ENCODE measurements around the gene SYCP3. TPM values are rescaled to one million over a fixed set of nuclear protein-coding genes. Genes with fewer than 3 reads are reported as not detected.

SYCP3 gene
- 0.03 and 0.04 TPM in 2 replicates for total RNA-seq (2014; rRNA removed; shearing (Covaris generic))

DNA sequence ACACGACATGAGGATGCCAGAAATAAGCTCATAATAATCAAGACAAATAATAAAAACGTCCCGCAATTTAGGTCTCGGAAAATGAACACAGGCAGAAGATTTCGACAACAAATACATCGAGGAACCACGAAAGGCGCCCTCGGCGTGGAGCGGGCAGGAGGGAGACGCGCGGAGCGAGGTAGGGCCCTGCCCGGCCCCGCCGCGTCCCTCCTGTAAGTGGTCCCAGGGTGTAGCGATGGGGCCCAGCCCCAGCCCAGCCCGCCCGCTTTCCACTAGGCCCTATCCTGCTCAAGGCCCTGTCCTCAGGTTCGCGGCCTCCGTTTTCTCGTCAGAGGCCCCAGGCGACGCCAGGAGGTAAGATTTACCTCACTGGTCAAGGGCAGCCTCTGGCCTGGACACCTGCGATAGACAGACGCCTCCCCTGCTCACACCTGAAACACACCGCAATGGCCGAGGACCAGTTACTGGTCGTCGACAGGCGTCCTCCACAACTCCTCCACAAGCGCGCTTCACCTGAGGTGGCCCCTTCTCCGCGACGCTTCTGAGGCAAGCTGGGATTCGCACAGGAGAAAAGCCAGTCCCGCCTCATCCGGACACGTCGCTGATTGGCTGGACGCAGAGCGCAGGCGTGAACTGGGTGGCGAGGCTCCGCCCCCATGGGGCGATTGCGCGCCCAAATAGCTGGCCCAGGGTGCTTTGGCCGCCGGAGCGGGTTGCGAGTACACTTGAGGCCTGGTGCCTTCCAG lies at the start of gene SYCP3:
Gene SYCP3, minus strand, starts transcription at position 543 of the 746 bp plus-strand sequence. CDS start 1,527 bp downstream, outside the sequence.
- H3K36me3 ChIP-seq, result no peaks in the 10 kb centered on the region
- H3K4me3 ChIP-seq, result no peak within 1 kb of the TSS
- H3K4me1 ChIP-seq, result no peaks in the 10 kb centered on the region
- no peak within 1 kb of the TSS for H3K27ac ChIP-seq
- DNase-seq, result no peak
- H3K27me3 ChIP-seq, result no peaks in the 10 kb centered on the region
- H3K9me3 ChIP-seq (replicated peaks), result no peaks in the 10 kb centered on the region

GRCh38 chr12:101785671-101786070 lies 46.4 kb upstream of the SYCP3 start:
- H3K27ac ChIP-seq, result no peak overlapping the region
- no peaks in the 10 kb centered on the region for H3K9me3 ChIP-seq (replicated peaks)
- no peak overlapping the region for H3K4me3 ChIP-seq
- no peaks in the 10 kb centered on the region for H3K4me1 ChIP-seq
- H3K36me3 ChIP-seq, result no peaks in the 10 kb centered on the region
- H3K27me3 ChIP-seq, result no peaks in the 10 kb centered on the region
- no peak for DNase-seq

DNA sequence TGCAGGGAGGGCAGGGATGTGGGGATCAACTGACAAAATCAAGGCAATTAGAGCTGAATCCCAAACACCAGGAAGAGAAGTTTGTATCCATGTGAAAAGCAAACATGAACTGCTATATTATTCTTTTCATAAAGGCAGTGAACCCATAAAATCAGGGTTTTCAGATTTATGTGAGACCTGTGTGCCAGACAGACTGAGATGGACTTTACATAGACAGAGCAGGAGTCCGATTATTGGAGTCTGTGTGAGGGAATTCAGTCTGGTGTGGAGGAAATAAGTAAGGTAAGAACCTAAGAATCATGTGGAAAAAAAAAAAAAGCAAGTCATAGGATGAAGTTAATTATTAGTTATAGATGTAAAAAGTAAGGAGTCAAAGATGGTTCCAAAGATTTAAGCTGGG lies 45.1 kb upstream of the SYCP3 start:
- no peaks in the 10 kb centered on the region for H3K36me3 ChIP-seq
- no peaks in the 10 kb centered on the region for H3K9me3 ChIP-seq (replicated peaks)
- H3K27ac ChIP-seq, result no peak overlapping the region
- H3K4me3 ChIP-seq, result no peak overlapping the region
- no peaks in the 10 kb centered on the region for H3K4me1 ChIP-seq
- no peak for DNase-seq
- H3K27me3 ChIP-seq, result no peaks in the 10 kb centered on the region

GRCh38 chr12:101783838-101784237 lies 44.6 kb upstream of the SYCP3 start:
- no peaks in the 10 kb centered on the region for H3K36me3 ChIP-seq
- H3K4me3 ChIP-seq, result no peak overlapping the region
- no peaks in the 10 kb centered on the region for H3K27me3 ChIP-seq
- no peaks in the 10 kb centered on the region for H3K9me3 ChIP-seq (replicated peaks)
- H3K27ac ChIP-seq, result no peak overlapping the region
- H3K4me1 ChIP-seq, result no peaks in the 10 kb centered on the region
- no peak for DNase-seq

- Histone ChIP-seq H3K27ac (no peak overlapping the region), H3K4me3 (no peak overlapping the region), H3K27me3 (no peaks in the 10 kb centered on the region), H3K36me3 (no peaks in the 10 kb centered on the region), H3K9me3 (replicated peaks) (no peaks in the 10 kb centered on the region), H3K4me1 (no peaks in the 10 kb centered on the region)
- no peak for DNase-seq
Measured at GRCh38 chr12:101783150-101783549, 43.9 kb upstream of the SYCP3 start.

- Histone ChIP-seq H3K4me3 (no peak overlapping the region), H3K9me3 (replicated peaks) (no peaks in the 10 kb centered on the region), H3K36me3 (no peaks in the 10 kb centered on the region), H3K4me1 (no peaks in the 10 kb centered on the region), H3K27me3 (no peaks in the 10 kb centered on the region), H3K27ac (no peak overlapping the region)
- no peak for DNase-seq
Measured at GRCh38 chr12:101782273-101782731, 43.0 kb upstream of the SYCP3 start.

- Histone ChIP-seq H3K9me3 (replicated peaks) (no peaks in the 10 kb centered on the region), H3K4me3 (no peak overlapping the region), H3K27ac (no peak overlapping the region), H3K36me3 (no peaks in the 10 kb centered on the region), H3K4me1 (no peaks in the 10 kb centered on the region), H3K27me3 (no peaks in the 10 kb centered on the region)
- DNase-seq, result no peak
Measured at GRCh38 chr12:101781834-101782233, 42.6 kb upstream of the SYCP3 start.

DNA sequence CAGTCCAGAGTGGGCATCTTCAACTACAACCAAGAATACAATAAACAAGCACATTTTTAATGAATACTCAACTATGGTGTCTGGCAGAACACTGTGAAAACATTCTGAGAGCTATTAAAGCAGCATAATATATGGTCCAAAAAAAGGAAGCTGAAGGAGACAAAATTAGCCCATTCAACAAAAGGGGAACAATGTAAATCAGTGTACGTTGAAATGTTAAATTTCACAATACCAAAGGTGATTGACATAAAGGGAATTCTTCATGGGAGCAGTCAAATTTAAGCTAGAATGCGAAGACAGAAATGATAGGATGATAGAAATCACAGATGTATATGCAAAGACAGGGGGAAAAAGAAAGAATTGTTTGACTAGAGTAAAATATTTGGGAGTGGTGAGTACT lies 41.3 kb upstream of the SYCP3 start:
- Histone ChIP-seq H3K36me3 (no peaks in the 10 kb centered on the region), H3K9me3 (replicated peaks) (no peaks in the 10 kb centered on the region), H3K27me3 (no peaks in the 10 kb centered on the region), H3K4me3 (no peak overlapping the region), H3K27ac (no peak overlapping the region), H3K4me1 (no peaks in the 10 kb centered on the region)
- DNase-seq, result no peak

DNA sequence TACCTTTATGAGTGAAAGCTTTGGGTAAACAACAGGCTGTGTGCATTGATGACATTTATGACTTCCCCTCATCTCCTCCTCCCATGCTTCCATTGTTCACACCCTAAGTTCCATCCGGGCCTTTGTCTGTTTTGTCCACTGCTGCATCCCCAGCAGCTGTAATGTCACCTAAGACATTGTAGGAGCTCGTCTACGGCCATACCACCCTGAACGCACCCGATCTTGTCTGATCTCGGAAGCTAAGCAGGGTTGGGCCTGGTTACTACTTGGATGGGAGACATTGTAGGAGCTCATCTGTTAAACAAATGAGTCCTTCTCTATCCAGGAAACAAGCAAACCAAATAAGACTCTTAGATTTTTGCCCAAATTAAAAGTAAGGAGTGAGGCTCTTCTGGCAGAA lies 40.4 kb upstream of the SYCP3 start:
- Histone ChIP-seq H3K27me3 (no peaks in the 10 kb centered on the region), H3K36me3 (no peaks in the 10 kb centered on the region), H3K4me3 (no peak overlapping the region), H3K4me1 (no peaks in the 10 kb centered on the region), H3K27ac (no peak overlapping the region), H3K9me3 (replicated peaks) (no peaks in the 10 kb centered on the region)
- DNase-seq, result no peak

GRCh38 chr12:101779200-101779599 lies 39.9 kb upstream of the SYCP3 start:
- no peaks in the 10 kb centered on the region for H3K27me3 ChIP-seq
- H3K36me3 ChIP-seq, result no peaks in the 10 kb centered on the region
- no peaks in the 10 kb centered on the region for H3K9me3 ChIP-seq (replicated peaks)
- DNase-seq, result no peak
- H3K27ac ChIP-seq, result no peak overlapping the region
- no peak overlapping the region for H3K4me3 ChIP-seq
- no peaks in the 10 kb centered on the region for H3K4me1 ChIP-seq

- DNase-seq, result no peak
- Histone ChIP-seq H3K27ac (no peak overlapping the region), H3K36me3 (no peaks in the 10 kb centered on the region), H3K4me1 (no peaks in the 10 kb centered on the region), H3K9me3 (replicated peaks) (no peaks in the 10 kb centered on the region), H3K27me3 (no peaks in the 10 kb centered on the region), H3K4me3 (no peak overlapping the region)
Measured at GRCh38 chr12:101777978-101778377, 38.7 kb upstream of the SYCP3 start.

- no peaks in the 10 kb centered on the region for H3K27me3 ChIP-seq
- H3K9me3 ChIP-seq (replicated peaks), result no peaks in the 10 kb centered on the region
- no peaks in the 10 kb centered on the region for H3K4me1 ChIP-seq
- H3K4me3 ChIP-seq, result no peak overlapping the region
- H3K27ac ChIP-seq, result no peak overlapping the region
- no peak for DNase-seq
- no peaks in the 10 kb centered on the region for H3K36me3 ChIP-seq
Measured at GRCh38 chr12:101777485-101777884, 38.2 kb upstream of the SYCP3 start.

GRCh38 chr12:101775816-101776215 lies 36.6 kb upstream of the SYCP3 start:
- Histone ChIP-seq H3K27me3 (no peaks in the 10 kb centered on the region), H3K27ac (no peak overlapping the region), H3K36me3 (no peaks in the 10 kb centered on the region), H3K4me1 (no peaks in the 10 kb centered on the region), H3K9me3 (replicated peaks) (no peaks in the 10 kb centered on the region), H3K4me3 (no peak overlapping the region)
- DNase-seq, result no peak

DNA sequence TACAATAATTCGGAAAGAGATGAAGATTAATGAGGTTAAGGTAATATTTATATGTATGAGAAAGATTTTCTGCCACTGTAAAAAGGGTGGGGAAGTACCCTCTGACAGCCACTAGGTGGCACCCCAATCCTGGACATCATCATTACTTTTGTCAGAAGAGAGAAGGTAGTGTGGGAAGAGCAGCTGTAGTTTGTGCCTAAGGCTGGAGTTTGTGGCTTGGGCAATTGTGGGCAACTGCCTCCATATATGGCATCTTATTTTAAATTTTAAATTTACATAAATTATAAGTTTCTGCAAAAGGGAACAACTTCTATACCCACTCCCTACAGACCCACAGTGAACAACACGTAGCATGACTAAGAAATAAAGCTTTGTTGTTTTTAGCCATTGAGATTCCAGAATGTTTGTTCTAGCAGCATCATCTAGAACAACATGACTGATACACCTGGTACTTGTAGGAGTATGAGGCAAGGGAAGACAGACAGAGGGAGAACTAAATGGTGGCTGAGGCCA lies 34.4 kb upstream of the SYCP3 start:
- Histone ChIP-seq H3K4me3 (no peak overlapping the region), H3K4me1 (no peaks in the 10 kb centered on the region), H3K27me3 (no peaks in the 10 kb centered on the region), H3K9me3 (replicated peaks) (no peaks in the 10 kb centered on the region), H3K27ac (no peak overlapping the region), H3K36me3 (no peaks in the 10 kb centered on the region)
- peak; percentile 46 to 81 for DNase-seq

DNA sequence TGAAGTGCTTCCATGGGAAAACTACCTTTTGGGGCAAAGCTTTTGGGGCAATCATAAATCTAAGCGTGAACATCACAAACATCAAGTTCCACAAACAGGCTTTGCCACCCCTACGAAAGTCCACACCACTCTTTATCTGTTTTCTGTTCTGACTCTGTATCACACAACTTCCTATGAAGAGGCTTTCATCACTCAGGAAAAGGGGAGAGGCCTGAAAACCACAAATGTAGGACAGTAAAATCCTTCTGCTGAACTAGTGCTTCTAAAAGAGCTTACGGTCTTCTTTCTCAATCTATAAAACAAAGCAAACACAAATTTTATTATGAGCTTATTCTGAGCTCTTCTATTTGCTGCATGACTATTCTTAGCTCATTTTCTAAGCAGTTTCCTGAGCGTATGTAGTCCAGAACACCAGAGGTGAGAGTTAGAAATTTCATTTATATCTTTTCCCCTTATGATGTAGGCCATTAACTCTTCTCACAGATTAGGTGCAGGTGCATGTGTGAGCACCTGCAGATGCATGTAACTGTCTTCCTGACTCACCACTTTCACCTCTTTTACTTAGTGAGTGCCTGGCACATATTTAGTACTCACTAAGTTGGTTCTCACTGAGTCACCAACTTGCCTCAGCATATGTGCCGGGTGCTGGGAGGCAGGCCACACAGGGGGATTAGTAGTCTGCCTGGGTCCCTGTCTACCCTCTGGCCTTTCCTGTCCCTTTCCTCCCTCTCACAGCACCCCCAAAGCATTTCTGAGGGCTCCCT lies 32.9 kb upstream of the SYCP3 start:
- no peak for DNase-seq
- H3K36me3 ChIP-seq, result no peaks in the 10 kb centered on the region
- no peak overlapping the region for H3K27ac ChIP-seq
- H3K9me3 ChIP-seq (replicated peaks), result no peaks in the 10 kb centered on the region
- no peak overlapping the region for H3K4me3 ChIP-seq
- H3K4me1 ChIP-seq, result no peaks in the 10 kb centered on the region
- no peaks in the 10 kb centered on the region for H3K27me3 ChIP-seq
